Activated CD4-positive, alpha-beta T cell treated with anti-CD3 and anti-CD28 coated beads, Interleukin-2, Interleukin-4, amounts not matched to agents 100 ng/mL and 50 ng/mL, durations not matched to agents 16 hours and 8 hours (primary cell): Measurements from ENCODE around the gene GOT2.
"Not testable (repeated sequence)": the region's sequence is repeated elsewhere in the genome, so short reads cannot be mapped to it uniquely, and the experiment has no call there.

Source experiments
- DNase-seq: peaks from one replicate; pipeline ENCODE4 v3.0.0-alpha.2; 2020; ENCODE audit warnings: low spot score

GOT2 gene

GRCh38 chr16:58717994-58718393, 16.1 kb downstream of the GOT2 start:
- DNase-seq: no peak

GRCh38 chr16:58716468-58716867, 17.6 kb downstream of the GOT2 start:
- DNase-seq: no peak

- DNase-seq: no peak
These were observed 20.4 kb downstream of the GOT2 start for GRCh38 chr16:58713742-58714141.

- DNase-seq: no peak
These were observed 24.8 kb downstream of the GOT2 start for GRCh38 chr16:58709333-58709732.

GRCh38 chr16:58699151-58699550, 35.0 kb downstream of the GOT2 start:
- DNase-seq: peak; percentile 7

GRCh38 chr16:58695368-58695767, 38.7 kb downstream of the GOT2 start:
- DNase-seq: no peak

GRCh38 chr16:58692450-58692849, 41.7 kb downstream of the GOT2 start:
- no peak for DNase-seq

- DNase-seq: not testable (repeated sequence)
These were observed 47.0 kb downstream of the GOT2 start for GRCh38 chr16:58686985-58687706.

- no peak for DNase-seq
These were observed 49.0 kb downstream of the GOT2 start for GRCh38 chr16:58685084-58685449.

- peak; percentile 84 for DNase-seq
These were observed 49.6 kb downstream of the GOT2 start, which contains the start of gene SLC38A7 for GRCh38 chr16:58684354-58685083. Gene SLC38A7, minus strand, starts transcription at chr16:58684770. Its CDS starts 4,644 bp downstream, at chr16:58680126.

GRCh38 chr16:58684001-58684353, 50.1 kb downstream of the GOT2 start:
- no peak for DNase-seq

GRCh38 chr16:58679763-58680162, 54.4 kb downstream of the GOT2 start:
- DNase-seq: no peak

GRCh38 chr16:58678716-58679115, 55.4 kb downstream of the GOT2 start:
- peak; percentile 9 for DNase-seq

- no peak for DNase-seq
These were observed 55.8 kb downstream of the GOT2 start for GRCh38 chr16:58678269-58678668.

- no peak for DNase-seq
These were observed 63.1 kb downstream of the GOT2 start for GRCh38 chr16:58670946-58671583.

GRCh38 chr16:58670177-58670576, 63.9 kb downstream of the GOT2 start:
- DNase-seq: no peak

- no peak for DNase-seq
These were observed 68.9 kb downstream of the GOT2 start for GRCh38 chr16:58665200-58665599.

- peak; percentile 25 for DNase-seq
These were observed 72.8 kb downstream of the GOT2 start for GRCh38 chr16:58661199-58661830.

- not testable (repeated sequence) for DNase-seq
These were observed 74.2 kb downstream of the GOT2 start for GRCh38 chr16:58659911-58660310.

GRCh38 chr16:58658796-58659211, 75.3 kb downstream of the GOT2 start:
- DNase-seq: no peak
